H54 (cell line): ENCODE results near the gene TIMM17A.
"Not testable (repeated sequence)": the region's sequence is repeated elsewhere in the genome, so short reads cannot be mapped to it uniquely, and the experiment has no call there.

Experiments
- DNase-seq: peaks from one replicate; pipeline ENCODE4 v3.0.0; 2011; ENCODE audit warnings: low spot score, mixed read lengths; ENCODE audit not compliant: insufficient read length
- FAIRE-seq: peaks from 3 replicates; lab custom pipeline; 2011; peaks lifted over from hg19 to GRCh38; lab: Jason Lieb, UNC
- POLR2A ChIP-seq: IDR thresholded peaks from 2 replicates; pipeline ENCODE4 v1.6.1; 2011; ENCODE audit warnings: low read depth, mild to moderate bottlenecking, low read length

Gene TIMM17A

DNA sequence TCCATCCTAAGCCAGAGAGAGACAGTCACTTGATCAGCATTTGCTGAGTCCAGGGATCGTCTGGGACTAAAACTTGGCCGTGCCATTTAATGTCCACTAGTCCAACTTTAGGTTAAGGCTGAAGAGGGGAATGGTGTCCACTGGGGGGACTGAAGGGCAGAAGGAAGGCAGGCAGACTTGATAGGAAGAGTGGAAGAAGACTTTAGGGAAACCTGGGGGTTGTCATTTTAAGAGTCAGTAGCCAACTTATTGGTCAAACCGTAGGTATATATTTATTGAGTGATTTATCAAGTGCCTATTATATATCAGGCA, 7.7 kb upstream of the TIMM17A start:
- FAIRE-seq (no peak), DNase-seq (no peak)
- no peak for TF ChIP-seq POLR2A

DNA sequence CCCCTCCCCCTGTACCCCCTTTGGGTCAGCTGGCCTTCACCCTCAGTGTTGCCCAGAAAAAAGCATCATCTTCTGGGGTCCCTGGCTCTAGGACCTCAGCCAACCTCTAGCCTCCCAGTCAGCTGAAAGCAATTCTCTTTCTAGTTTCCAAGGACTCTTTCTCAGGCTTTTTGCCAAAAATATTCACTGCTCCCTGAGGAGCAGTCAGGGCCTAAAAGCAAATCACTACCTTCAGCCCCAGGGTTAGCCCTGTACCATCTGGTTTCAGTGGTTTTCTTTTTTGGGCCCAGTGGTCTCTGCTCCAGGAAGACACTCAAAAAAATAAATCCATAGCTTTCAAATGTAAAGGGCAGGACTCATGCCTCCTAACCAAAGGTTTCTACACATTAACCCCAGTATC, 5.8 kb upstream of the TIMM17A start:
- DNase-seq, result no peak
- no peak for TF ChIP-seq POLR2A
- no peak for FAIRE-seq

DNA sequence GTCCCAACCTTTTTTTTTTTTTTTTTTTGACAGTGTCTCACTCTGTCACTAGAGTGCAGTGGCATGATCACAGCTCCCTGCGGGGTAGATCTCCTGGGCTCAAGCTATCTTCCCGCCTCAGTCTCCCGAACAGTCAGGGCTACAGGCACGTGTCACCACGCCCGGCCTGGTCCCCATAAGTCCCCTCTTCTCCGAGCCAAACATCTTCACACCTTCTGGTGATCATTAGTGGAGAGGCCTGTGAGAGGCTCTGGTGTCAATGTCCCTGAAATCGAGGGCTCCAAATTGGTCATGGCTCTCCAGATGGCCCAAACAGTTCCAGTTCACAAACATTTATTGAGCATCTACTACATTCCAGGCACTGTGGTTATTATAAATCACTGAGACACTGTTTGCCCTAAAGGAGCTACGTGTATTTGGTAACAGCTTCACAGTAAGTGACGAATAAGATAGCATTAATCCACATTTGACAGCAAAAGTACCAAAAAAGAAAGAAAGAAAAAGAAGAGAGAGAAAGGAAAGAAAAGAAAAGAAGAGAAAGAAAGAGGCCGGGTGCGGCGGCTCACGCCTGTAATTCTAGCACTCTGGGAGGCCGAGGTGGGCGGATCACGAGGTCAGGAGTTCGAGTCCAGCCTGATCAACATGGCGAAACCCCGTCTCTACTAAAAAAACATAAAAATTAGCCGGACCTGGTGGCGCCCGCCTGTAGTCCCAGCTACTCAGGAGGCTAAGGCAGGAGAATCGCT, 867 bp upstream of the TIMM17A start:
- no peak for TF ChIP-seq POLR2A
- FAIRE-seq (no peak), DNase-seq (no peak)

DNA sequence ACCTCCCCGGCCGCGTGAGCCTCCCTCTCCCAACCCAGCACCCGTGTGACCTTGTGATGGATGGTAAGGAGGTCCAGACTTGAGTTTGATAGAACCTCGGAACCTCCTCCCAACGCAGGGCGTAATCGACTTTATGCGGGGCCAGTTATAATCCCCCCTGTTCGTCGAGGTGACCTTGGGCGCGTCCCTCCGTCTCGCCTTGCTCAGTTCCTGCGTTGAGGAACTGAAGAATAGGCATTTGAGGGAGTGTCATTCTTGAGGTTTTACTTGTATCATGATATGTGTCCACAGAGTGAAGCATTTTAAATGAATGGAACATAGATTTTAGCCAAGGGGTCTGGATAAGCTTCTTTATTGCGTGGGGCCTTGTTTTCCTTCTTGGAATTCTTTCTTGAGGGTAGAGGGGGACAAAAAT, 433 bp downstream of the TIMM17A start:
- FAIRE-seq, result no peak
- DNase-seq, result no peak
- no peak for TF ChIP-seq POLR2A

DNA sequence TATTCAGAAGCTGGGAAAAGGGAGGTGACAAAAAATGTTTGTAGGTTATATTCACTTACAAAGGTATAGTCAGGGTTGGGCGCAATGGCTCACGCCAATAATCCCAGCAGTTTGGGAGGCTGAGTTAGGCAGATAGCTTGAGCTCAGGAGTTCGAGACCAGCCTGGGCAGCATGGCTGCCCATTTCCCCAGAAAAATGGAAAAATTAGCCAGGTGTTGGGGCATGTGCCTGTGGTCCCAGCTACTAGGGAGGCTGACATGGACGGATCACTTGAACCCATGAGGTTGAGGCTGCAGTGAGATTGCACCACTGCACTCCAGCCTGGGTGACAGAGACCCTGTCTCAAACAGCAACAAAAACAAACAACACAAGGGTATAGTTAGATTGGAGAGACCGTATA, 3.0 kb downstream of the TIMM17A start:
- TF ChIP-seq POLR2A, result no peak
- no peak for DNase-seq
- FAIRE-seq, result no peak

DNA sequence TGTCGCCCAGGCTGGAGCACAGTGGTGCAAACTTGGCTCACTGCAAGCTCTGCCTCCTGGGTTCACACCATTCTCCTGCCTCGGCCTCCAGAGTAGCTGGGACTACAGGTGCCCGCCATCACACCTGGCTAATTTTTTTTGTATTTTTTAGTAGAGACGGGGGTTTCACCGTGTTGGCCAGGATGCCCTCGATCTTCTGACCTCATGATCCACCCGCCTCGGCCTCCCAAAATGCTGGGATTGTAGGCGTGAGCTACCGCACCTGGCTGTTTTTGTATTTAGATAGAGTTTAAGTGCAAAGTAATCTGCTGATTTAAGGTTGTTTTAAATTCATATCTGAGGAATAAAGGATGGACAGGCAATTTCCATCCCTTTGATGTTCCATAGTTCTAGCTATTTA, 7.1 kb downstream of the TIMM17A start:
- FAIRE-seq, DNase-seq: not testable (repeated sequence)

DNA sequence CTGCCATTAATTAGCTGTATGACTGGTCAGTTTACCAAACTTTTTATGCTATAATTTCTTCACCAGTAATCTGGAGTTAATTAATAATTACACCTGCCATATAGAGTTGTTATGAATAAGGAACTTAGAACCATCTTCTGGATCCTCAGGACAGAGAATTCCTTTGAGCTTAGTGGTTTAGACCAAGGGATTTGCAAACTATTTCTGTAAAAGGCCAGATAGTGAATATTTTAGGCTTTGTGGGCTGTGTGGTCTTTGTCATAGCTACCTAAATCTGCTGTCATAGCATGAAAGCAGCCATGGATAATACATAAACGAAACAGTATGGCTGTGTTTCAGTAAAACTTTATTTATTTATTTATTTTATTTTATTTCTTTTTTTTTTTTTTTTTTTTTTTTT, 9.0 kb downstream of the TIMM17A start:
- no peak for DNase-seq
- FAIRE-seq, result no peak
- TF ChIP-seq POLR2A, result no peak

DNA sequence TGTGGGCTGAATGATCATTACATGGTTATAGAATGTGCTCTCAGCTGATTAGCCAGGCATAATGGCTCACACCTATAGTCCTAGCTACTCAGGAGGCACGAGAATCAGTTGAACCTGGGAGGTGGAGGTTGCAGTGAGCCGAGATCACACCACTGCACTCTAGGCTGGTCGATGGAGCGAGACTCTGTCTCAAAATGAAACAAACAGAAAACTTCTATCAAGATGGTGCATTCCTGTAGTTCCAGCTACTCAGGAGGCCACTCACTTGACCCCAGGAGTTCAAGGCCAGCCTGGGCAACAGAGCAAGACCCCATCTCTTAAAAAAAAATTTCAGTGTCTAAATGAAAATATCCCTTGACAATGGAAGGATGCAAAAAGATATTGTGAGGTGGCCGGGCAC, 10.9 kb downstream of the TIMM17A start:
- TF ChIP-seq POLR2A, result no peak
- FAIRE-seq (no peak), DNase-seq (no peak)

DNA sequence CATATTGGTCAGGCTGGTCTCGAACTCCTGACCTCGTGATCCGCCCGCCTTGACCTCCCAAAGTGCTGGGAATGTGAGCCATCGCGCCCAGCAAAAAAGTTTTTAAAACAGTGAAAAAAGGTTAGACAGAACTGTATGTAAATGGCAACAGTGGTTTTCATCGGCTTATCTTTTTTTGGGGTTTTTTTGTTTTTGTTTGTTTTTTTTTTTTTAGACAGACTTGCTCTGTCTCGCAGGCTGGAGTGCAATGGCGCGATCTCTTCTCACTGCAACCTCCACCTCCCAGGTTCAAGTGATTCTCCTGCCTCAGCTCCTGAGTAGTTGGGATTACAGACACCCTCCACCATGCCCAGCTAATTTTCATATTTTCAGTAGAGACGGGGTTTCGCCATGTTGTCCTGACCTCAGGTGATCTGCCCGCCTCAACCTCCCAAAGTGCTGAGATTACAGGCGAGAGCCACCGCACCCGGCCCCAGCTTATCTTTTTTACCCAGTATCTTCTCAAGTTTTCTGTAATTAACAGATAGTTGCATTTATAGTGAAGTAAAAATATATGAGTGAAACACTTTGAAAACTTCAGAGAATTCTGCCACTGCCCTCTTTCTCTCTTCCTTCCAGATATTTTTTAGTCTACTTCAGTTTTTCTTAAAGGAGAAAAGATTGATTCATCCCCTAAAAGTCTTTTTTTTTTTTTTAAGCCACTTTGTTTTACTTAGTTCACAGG, 13.1 kb downstream of the TIMM17A start:
- DNase-seq (no peak), FAIRE-seq (no peak)
- no peak for TF ChIP-seq POLR2A

DNA sequence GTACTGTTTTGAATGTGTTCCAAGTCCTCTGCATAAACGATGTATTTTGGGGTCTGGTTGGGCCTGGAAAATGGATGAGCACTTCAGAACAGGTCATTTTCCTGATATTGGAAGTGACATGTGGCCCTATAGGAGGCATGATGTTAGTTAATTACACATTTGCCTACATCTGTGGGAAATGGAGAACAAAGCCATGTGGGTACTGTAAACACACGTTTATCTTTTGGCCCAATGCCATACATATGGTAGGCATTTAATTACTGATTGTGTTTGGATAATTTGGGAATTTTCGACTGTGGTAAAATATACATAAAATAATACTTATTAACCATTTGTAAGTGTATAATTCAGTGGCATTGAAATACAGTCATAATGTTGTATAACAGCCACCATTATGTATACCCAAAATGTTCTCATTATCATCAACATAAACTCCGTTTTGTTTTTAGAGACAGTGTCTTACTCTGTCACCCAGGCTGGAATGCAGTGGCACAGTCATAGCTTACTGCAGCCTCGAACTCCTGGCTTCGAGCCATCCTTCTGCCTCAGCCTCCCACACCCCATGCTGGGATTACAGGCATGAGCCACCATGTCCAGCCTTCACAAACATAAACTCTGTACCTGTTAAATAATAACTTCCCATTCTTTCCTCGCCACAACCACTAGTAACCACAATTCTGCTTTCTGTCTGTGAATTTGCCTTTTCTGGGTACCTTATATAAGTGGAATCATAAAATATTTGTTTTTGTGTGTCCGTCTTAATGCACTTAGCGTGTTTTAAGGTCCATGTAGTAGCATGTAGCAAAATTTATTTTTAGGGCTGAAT, 15.2 kb downstream of the TIMM17A start:
- DNase-seq (no peak), FAIRE-seq (peak; percentile 27)
- TF ChIP-seq POLR2A, result no peak

DNA sequence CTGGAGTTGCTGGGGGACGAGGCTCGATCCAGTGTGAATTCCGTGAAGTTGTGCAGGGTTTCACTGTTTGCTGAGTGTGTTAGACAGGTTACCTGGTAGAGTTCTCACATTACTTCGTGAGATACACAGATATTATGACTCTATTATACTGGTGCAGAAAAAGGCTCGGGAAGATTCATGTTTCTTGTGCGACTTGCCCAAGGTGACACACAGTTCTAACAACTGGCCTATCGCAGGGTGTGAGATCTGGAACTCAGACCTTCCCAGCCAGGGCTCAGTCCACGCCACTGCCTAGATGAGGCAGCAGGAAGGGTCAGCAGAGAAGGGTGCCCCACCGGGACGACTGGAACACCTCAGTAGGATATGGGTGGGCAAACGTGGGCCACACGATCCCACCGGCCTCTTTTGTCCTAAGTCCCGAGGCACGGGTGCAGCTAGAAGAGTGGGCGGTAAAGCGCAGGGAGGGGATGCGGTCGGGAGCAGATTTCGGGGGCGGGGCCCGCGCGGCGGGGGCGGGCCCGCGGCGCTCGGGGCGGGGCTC, 26.8 kb downstream of the TIMM17A start:
- no peak for TF ChIP-seq POLR2A
- DNase-seq (peak; percentile 76), FAIRE-seq (no peak)

DNA sequence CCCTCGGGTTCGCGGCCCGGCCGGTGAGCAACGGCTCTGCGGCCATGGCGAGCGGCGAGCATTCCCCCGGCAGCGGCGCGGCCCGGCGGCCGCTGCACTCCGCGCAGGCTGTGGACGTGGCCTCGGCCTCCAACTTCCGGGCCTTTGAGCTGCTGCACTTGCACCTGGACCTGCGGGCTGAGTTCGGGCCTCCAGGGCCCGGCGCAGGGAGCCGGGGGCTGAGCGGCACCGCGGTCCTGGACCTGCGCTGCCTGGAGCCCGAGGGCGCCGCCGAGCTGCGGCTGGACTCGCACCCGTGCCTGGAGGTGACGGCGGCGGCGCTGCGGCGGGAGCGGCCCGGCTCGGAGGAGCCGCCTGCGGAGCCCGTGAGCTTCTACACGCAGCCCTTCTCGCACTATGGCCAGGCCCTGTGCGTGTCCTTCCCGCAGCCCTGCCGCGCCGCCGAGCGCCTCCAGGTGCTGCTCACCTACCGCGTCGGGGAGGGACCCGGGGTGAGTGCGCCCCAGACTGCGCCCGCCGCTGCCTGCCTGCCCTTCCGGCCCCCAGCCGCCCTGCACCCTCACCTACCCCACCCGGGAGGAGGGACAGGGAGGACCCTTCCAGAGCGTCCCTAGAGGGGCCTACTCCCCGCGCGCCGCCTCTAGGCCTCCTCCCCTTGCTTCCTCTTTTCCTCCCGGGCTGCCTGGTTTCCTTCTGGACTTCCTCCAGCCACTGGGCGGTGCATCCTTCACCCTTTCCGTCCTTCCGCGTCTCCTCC, 27.5 kb downstream of the TIMM17A start, which contains the start of gene RNPEP:
Gene RNPEP (plus strand): TSS at position 26 of the 757 bp plus-strand sequence. CDS start 19 bp downstream, at position 45.
- FAIRE-seq (no peak), DNase-seq (peak; percentile 92)
- TF ChIP-seq POLR2A, result peak; percentile 91

DNA sequence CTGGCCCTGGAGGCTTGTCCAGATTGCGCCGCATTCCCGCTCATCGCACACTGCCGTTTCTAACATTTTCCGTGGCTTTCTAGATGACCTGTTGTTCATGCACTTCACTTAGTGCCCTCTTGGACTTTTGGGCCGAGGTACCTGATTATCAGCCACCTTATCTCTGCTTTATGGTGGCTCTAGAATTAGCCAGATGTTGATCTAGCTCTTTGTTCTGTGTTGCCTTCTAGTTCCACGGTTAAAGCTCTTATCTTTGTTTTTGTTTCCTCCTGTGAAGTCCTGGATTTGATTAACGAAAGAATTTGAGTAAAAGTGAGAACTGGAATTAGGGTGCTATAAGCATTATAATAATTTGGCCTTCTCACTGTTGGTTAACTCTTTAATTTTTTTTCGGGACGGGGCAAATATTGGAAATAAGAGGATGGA, 28.1 kb downstream of the TIMM17A start:
- FAIRE-seq (no peak), DNase-seq (no peak)
- no peak for TF ChIP-seq POLR2A
